Measurements from ENCODE around the gene RNU6-1. TPM values are rescaled to one million over a fixed set of nuclear protein-coding genes. Genes with fewer than 3 reads are reported as not detected.

RNU6-1 gene
- total RNA-seq, 1 experiment from 2014 or later: not detected

DNA sequence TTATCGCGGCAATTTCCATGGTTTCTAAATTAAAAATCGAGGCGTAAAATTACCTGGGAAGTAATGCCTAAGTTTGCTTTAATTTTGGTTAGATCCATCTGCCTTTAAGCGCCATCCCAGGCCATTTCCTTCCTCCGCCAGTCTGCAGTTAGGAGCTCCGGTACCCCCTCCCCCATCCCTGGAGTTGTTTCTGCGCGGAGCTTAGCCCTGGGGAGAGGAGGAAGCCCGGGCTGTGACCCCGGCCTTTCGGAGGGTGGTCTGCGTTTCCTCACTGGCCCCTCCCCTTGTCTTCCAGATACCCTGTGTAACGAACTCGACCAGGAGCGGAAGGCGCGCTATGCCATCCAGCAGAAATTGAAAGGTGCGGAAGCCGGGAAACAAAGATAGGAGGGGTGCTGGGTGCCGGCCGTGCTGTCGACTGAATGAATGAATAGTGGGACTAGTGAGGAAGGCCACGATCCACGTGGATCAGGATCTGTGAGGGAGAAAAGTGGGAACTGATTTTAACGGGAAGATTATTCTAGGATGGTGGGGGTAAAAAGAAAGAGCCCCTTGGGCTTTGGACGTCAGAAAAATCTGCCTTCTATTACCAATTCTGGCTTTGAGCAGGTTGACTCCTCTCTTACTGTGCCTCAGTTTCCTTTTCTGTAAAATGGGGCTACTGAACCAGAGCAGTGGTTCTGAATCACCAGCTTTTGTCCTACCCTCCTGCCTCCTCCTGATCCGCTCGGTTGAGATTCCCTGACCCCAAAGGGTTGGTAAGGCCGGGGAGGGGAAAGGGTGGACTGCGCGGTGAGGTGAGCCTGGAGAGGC lies 6.7 kb downstream of the RNU6-1 start:
- no peak for TF ChIP-seq JUN (CRISPR knock-in tag; IDR thresholded peaks at IDR 0.05)
- no peak for TF ChIP-seq PRRX2 (CRISPR knock-in tag; IDR thresholded peaks at IDR 0.05)
- TF ChIP-seq PRDM15 (CRISPR knock-in tag; IDR thresholded peaks at IDR 0.05): no peak
- TF ChIP-seq KAT7 (CRISPR knock-in tag; IDR thresholded peaks at IDR 0.05; ENCODE audit: borderline replicate concordance): no peak
- no peak for TF ChIP-seq ZNF317 (CRISPR knock-in tag; IDR thresholded peaks at IDR 0.05; ENCODE audit: borderline replicate concordance, low read depth)
- TF ChIP-seq, protein P1, sequence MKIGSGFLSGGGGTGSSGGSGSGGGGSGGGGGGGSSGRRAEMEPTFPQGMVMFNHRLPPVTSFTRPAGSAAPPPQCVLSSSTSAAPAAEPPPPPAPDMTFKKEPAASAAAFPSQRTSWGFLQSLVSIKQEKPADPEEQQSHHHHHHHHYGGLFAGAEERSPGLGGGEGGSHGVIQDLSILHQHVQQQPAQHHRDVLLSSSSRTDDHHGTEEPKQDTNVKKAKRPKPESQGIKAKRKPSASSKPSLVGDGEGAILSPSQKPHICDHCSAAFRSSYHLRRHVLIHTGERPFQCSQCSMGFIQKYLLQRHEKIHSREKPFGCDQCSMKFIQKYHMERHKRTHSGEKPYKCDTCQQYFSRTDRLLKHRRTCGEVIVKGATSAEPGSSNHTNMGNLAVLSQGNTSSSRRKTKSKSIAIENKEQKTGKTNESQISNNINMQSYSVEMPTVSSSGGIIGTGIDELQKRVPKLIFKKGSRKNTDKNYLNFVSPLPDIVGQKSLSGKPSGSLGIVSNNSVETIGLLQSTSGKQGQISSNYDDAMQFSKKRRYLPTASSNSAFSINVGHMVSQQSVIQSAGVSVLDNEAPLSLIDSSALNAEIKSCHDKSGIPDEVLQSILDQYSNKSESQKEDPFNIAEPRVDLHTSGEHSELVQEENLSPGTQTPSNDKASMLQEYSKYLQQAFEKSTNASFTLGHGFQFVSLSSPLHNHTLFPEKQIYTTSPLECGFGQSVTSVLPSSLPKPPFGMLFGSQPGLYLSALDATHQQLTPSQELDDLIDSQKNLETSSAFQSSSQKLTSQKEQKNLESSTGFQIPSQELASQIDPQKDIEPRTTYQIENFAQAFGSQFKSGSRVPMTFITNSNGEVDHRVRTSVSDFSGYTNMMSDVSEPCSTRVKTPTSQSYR (CRISPR knock-in tag; IDR thresholded peaks at IDR 0.05): 0 out of 2 replicates have a peak, but pooled peaks have one; percentile 45
- DNase-seq (ENCODE audit: low spot score) (peak; percentile 64), ATAC-seq (peak; percentile 9)
- CTCF ChIA-PET: interaction anchor here (0.6 to 2.7 kb wide), 22 partner anchors 8 to 901 kb away, joined by 3 to 16 read pairs (median 3); partner anchors contain the start of genes C15orf61 and SKOR1
- Mint-ChIP-seq H3K27me3 (ENCODE audit: low read depth) (peaks cover 100% of the 10 kb centered on the region), H3K36me3 (no peaks in the 10 kb centered on the region), H3K4me1 (peaks cover 54% of the 10 kb centered on the region), H3K9me3 (no peaks in the 10 kb centered on the region), H3K4me3 (peak overlapping the region; percentile 73), H3K27ac (no peak overlapping the region)
- POLR2A ChIA-PET: no interaction called here

- H3K4me1 Mint-ChIP-seq: peaks cover 46% of the 10 kb centered on the region
- no peaks in the 10 kb centered on the region for H3K36me3 Mint-ChIP-seq
- DNase-seq (ENCODE audit: low spot score): peak; percentile 46
- ChIA-PET CTCF (interaction anchor here (0.6 to 2.7 kb wide), 30 partner anchors 9 to 900 kb away, joined by 3 to 16 read pairs (median 4); partner anchors contain the start of gene C15orf61), POLR2A (no interaction called here)
- no peak for ATAC-seq
- H3K27ac Mint-ChIP-seq: no peak overlapping the region
- H3K27me3 Mint-ChIP-seq (ENCODE audit: low read depth): peaks cover 97% of the 10 kb centered on the region
- no peaks in the 10 kb centered on the region for H3K9me3 Mint-ChIP-seq
- peak overlapping the region; percentile 73; the same call in 1 of the 2 replicates for H3K4me3 Mint-ChIP-seq
- TF ChIP-seq NR1H2 (CRISPR knock-in tag; IDR thresholded peaks at IDR 0.05) (no peak), PRDM15 (CRISPR knock-in tag; IDR thresholded peaks at IDR 0.05) (no peak), ATF2 (CRISPR knock-in tag; IDR thresholded peaks at IDR 0.05; ENCODE audit: borderline replicate concordance, low read depth) (no peak), ARID4B (CRISPR knock-in tag; IDR thresholded peaks at IDR 0.05; ENCODE audit: borderline replicate concordance) (no peak), NR3C1 (CRISPR knock-in tag; conservative IDR thresholded peaks at IDR 0.05; ENCODE audit: low read depth) (no peak), RORB (CRISPR knock-in tag; IDR thresholded peaks at IDR 0.05) (no peak), USF1 (CRISPR knock-in tag; IDR thresholded peaks at IDR 0.05) (no peak), ZNF232 (CRISPR knock-in tag; IDR thresholded peaks at IDR 0.05) (no peak), ZBTB21 (CRISPR knock-in tag; IDR thresholded peaks at IDR 0.05; ENCODE audit: borderline replicate concordance) (no peak)
Measured at GRCh38 chr15:67832031-67832551, 7.8 kb downstream of the RNU6-1 start.
